GM18517 (cell line): ENCODE data around the gene PUS10.
"Not testable (repeated sequence)": the region's sequence is repeated elsewhere in the genome, so short reads cannot be mapped to it uniquely, and the experiment has no call there.

Experiments
- ATAC-seq: cut with Tn5 transposase; IDR thresholded peaks from one replicate; pipeline ENCODE4 v1.9.1; 2021; ENCODE audit warnings: mild to moderate bottlenecking, moderate library complexity; ENCODE audit not compliant: unreplicated experiment

Gene PUS10

DNA sequence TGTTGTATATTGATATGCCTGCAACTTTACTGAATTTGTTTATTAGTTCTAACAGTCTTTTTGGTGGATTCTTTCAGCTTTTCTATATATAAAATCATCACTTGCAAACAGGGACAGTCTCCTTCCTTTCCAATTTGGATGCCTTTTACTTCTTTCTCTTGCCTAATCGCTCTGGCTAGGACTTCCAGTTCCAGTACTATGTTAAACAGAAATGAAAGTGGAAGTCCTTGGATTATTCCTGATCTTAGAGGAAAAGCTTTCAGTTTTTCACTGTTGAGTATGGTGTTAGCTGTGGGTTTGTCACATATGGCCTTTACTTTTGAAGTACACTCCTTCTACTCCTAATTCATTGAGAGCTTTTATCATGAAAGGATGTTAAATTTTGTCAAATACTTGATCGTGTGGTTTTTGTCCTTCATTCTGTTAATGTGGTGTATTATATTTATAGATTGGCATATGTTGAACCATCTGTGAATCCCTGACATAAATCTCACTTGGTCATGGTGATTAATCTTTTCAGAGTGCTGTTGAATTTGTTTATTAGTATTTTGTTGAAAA, 83.8 kb downstream of the PUS10 start:
- no peak for ATAC-seq

DNA sequence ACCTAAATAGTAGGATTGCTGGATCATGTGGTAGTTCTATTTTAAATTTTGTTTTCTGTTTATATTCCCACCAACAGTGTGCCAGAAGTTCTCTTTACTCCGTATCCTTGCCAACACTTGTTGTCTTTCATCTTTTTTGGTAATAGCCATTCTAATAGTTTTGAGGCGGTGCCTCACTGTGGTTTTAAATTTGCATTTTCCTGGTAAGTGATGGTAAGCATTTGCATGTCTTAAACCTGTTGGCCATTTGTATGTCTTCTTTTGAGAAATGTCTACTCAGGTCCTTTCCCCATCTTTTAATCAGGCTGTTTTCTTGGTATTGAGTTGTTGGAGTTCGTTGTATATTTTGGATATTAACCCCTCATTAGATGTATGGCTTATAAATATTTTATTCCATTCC, 85.1 kb downstream of the PUS10 start:
- no peak for ATAC-seq

DNA sequence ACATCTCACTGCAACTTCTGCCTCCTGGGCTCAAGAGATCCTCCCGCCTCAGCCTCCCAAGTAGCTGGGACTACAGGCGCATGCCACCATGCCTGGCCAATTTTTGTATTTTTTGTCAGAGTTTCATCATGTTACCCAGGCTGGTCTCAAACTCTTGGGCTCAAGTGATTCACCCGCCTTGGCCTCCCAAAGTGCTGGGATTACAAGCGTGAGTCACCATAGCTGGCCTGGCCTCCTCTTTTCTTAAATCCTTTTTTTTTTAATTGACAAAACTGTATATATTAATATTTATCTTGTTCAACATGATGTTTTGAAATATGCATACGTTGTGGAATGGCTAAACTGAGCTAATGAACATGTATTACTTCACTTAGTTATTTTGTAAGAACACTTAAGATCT, 86.0 kb downstream of the PUS10 start:
- not testable (repeated sequence) for ATAC-seq

DNA sequence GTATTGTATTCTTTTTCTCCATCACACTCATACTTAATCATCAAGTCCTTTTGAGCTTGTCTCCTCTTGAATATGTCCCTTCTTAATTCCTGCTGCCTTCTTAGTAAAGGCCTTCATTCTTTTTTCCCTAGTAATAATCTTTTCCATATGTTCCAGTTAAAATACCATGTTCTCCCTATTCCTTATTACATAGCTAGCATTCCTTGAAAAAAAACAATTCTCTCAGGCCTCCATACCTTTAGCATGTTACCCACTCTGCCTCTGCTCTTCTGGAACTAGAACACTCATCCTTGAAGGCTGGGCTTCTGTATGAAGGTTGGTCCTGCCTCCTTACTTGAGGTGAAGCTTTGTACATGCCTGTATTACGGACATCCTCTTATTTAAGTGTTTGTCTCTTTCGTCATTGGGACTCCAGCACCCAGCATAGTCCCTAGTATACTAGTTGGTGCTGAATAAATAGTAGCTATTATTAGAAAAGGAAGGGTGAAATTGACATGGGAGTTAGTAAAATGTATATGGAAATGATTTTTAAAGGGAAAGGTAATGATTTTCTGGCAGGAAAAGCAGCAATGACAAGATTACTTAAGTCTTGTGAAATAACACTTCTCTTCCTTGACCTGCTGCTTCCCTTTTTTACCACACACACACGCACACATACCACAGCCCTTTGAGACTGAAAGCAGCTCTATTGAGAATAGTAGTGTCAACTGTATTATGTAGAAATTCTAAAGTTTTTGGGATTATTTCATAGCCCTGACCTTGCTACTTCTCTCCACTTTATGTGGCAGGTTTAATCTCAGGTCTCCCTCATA, 91.1 kb downstream of the PUS10 start:
- no peak for ATAC-seq

DNA sequence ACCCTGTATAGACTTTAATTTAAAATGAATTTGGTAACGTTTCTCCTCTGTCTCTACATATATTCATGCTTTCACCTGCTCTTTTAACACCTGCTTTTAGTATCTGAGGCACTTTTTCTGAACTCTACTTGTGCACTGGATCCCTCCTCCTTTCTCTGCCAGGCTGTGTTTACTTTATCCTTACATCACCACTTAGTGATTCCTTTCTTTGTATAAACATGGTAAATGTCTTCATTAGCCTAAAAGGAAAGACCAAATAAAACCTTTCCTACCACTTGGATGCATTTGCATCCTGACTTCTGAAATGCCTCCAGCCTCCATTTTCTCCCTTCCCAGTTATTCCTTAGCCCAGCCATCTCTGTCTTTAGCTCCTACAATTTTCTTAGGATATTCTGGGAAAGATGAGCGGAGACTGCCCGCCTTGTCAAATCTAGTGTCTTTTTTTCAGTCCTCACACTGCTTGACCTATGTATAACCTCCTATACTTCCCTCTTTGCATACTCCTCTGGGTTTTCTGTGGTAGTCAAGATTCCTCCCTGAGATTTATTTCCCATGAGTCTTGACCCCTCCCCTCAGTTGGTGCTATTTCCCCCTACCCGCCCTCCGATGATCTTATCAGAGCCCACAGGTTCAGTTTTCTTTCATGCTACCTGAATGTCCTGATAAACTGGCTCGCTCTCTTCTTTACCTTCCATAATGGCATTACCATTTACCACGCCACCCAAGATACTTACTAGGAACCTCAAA, 91.9 kb downstream of the PUS10 start:
- ATAC-seq: no peak

DNA sequence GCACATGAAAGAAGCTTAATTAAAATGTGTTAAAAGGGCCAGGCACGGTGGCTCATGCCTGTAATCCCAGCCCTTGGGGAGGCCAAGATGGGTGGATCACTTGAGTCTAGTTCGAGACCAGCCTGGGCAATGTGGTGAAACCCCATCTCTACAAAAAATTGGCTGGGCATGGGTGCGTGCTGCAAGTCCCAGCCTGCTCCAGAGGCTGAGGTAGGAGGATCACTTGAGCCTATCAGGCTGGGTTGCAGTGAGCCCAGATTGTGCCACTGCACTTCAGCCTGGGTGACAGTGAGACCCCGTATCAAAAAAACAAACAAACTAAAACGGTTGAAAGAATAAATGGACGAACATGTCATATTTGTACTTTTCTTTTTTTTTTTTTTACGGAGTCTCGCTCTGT, 110.7 kb downstream of the PUS10 start:
- no peak for ATAC-seq

DNA sequence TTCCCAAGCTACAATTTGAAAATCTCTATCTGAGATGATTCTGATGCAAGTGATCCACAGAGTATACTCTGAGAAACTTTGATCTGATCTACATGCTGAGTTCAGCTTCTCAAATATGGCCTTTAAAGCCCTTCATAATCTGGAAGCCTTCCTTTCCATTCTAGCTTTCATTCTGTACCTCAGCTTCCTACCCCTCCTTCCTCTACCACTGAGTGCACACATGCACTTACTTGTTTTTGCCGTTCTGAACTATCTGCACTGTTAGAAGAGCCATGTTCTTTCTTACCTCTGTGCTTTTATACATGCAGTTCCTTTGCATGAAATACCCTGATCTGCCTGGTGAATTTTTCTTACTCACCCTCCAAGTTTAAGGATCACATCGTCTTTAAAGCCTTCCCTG, 111.7 kb downstream of the PUS10 start:
- ATAC-seq: no peak

DNA sequence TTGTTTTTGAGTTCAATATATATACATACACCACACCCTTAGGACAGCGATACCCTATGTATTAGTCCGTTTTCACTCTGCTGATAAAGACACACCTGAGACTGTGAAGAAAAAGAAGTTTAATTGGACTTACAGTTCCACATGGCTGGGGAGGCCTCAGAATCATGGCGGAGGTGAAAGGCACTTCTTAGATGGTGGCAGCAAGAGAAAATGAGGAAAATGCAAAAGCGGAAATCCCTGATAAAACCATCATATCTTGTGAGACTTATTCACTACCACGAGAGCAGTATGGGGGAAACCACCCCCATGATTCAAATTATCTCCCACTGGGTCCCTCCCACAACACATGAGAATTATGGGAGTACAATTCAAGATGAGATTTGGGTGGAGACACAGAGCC, 112.2 kb downstream of the PUS10 start:
- not testable (repeated sequence) for ATAC-seq

DNA sequence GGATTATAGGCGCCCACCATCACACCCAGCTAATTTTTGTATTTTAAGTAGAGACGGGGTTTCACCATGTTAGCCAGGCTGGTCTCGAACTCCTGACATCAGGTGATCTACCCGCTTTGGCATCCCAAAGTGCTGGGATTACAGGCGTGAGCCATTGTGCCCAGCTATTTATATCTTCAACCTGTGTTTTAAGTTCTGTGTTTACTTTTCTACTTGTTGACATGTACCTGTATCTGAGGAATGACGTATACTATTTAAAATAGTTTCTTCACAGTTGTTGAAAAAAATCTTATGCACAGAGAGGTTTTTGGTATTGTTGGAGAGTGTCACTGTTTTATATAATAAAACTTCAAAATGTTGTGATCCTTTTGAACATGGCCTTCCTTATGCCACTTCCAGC, 116.8 kb downstream of the PUS10 start:
- not testable (repeated sequence) for ATAC-seq

DNA sequence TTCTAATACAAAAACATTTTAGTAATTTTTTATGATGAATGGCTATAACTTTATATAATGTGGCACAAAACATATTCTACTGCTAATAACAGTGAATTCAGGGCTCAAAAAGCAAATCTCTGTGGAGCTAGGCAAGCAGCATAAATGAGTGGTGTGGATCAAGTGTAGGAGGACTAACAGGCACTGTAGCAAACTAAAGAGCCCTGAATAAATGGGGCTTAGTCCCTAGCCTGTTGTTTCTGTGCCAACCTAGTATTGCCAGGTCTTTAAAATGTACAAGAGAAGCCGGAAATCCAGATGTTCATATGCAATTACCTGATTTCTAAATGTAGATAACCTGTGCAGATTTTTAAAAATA, 118.2 kb downstream of the PUS10 start:
- ATAC-seq: no peak

DNA sequence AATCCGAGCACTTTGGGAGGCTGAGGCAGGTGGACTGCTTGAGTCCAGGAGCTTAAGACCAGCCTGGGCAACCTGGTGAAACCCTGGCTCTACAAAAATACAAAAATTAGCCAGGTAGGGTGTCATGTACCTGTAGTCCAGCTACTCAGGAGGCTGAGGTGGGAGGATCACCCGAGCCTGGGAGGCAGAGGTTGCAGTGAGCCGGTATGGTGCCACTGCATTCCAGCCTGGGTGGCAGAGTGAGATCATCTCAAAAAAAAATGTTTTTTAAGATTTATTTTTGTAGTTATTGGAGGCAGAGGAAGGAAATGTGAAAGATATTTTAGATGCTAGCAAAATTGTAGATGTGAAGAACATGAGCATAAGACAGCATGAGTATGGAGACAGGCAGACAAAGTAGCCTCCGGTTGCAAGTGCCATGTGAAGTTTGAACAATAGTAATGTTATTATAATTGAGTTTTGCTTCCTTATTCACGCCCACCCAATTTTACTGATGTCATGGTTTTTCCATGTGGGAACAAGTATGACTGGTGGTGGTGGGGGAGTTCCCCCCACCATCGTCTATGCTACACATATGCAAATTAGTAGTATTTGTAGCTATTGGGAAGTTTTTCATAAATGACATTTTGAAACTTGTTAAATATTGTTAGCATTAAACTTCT, 118.7 kb downstream of the PUS10 start:
- no peak for ATAC-seq

DNA sequence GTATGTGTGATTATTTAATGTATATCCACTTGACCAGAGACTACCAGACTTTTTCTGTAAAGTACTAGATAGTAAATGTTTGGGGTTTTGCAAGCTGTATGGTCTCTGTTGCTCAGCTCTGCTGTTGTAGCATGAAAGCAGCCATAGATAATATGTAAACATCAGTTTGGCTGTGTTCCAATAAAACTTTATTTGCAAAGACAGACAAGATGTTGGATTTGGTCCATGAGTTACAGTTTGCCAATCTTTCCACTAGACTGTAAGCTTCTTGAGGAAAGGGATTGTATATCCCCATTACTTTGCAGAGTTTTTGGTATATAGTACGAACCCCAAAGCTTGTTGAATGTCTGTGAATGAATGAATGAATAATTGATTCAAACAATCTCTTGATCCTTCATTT, 119.5 kb downstream of the PUS10 start:
- ATAC-seq: no peak
